Bronchial epithelial cell (primary cell): ENCODE results near the gene LCN1. TPM values are rescaled to one million over a fixed set of nuclear protein-coding genes. Genes with fewer than 3 reads are reported as not detected.

Experiments
- DNase-seq: peaks from one replicate; pipeline ENCODE4 v3.0.0-alpha.2; 2010; ENCODE audit warnings: low read depth
- FAIRE-seq: peaks from 2 replicates; lab custom pipeline; 2011; peaks lifted over from hg19 to GRCh38; lab: Jason Lieb, UNC
- H3K27me3 ChIP-seq: 2 replicates; pipeline ENCODE4 v1.5.1; 2011; ENCODE audit warnings: low read length; ENCODE audit not compliant: control insufficient read depth, insufficient read depth
- H3K36me3 ChIP-seq: 2 replicates; pipeline ENCODE4 v1.5.1; 2011; ENCODE audit warnings: low read length; ENCODE audit not compliant: control insufficient read depth, insufficient read depth
- H3K4me3 ChIP-seq: 2 replicates; pipeline ENCODE4 v1.5.1; 2011; ENCODE audit warnings: mild to moderate bottlenecking, low read depth, low read length, control low read depth
- CTCF ChIP-seq: IDR thresholded peaks from 2 replicates; pipeline ENCODE4 v1.5.1; 2011; ENCODE audit warnings: mild to moderate bottlenecking, moderate library complexity, low read length, control low read depth, inconsistent platforms; ENCODE audit not compliant: insufficient read depth, severe bottlenecking
- total RNA-seq: library from RNA; depleted of rRNA; stranded (reverse); fragments of >200 nt; gene quantifications from 2 replicates; pipeline ENCODE4 v1.2.1, GENCODE V29; 2014

The LCN1 gene
- total RNA-seq, 1 donor from 2014 or later, result not detected

DNA sequence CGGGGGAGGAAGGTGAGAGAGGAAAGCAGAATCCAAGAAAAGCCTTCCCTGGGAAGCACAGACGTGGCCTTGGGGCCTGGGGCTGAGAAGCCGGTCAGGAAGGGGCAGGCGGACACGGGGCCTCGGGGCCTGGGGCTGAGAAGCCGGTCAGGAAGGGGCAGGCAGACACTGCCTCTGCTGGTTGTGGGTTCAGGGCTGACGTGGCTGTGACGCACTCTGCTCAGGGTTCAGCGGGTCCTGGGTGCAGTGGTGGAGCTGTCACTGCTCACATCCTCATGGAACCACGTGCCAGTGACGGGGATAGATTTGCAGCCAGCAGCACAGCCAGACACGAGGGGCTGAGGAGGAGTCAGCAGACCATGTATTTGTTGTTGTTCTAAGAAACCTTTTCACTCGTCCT lies 53.1 kb downstream of the LCN1 start:
- no peak overlapping the region for H3K4me3 ChIP-seq
- no peaks in the 10 kb centered on the region for H3K36me3 ChIP-seq
- H3K27me3 ChIP-seq, result no peaks in the 10 kb centered on the region
- no peak for TF ChIP-seq CTCF
- no peak for FAIRE-seq
- no peak for DNase-seq

DNA sequence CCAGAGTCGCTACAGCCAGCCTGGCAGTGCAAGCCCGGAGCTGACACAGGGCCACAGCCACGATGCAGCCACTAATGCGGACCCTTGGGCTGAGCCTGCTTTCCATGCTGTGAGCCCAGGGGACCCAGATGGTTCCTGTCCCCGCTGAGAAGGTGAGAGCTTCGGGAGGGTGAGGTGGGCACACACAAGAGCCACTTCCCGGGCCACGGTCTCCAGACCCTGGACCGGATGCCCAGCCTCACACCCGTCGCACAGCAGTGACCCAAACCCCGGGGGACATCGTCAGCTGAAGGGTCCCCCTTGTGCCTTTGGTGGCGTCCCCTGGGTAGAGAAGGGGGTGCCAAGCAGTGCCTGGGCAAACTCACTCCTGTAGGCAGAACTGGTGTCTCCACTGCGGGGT lies 53.7 kb downstream of the LCN1 start:
- H3K27me3 ChIP-seq, result no peaks in the 10 kb centered on the region
- FAIRE-seq, result no peak

More for the DNA sequence above, 53.7 kb downstream of the LCN1 start:
- TF ChIP-seq CTCF, result no peak
- DNase-seq, result no peak
- H3K4me3 ChIP-seq, result no peak overlapping the region
- no peaks in the 10 kb centered on the region for H3K36me3 ChIP-seq

Other genes with a start within 250 kb of the LCN1 start
- 25.9 and 27.9 TPM in 2 replicates for gene PPP1R26, start 41.7 kb upstream of the LCN1 start, total RNA-seq
- 15.5 and 17.8 TPM in 2 replicates for gene MRPS2, start 20.8 kb upstream of the LCN1 start, total RNA-seq
- not detected in 2 replicates for gene OBP2A, start 24.7 kb downstream of the LCN1 start, total RNA-seq
- not detected in 2 replicates for gene PAEP, start 40.3 kb downstream of the LCN1 start, total RNA-seq
- not detected in 2 replicates for gene GLT6D1, start 118.1 kb downstream of the LCN1 start, total RNA-seq
- not detected in 2 replicates for gene LCN9, start 141.9 kb downstream of the LCN1 start, total RNA-seq
- gene SOHLH1, start 178.0 kb downstream of the LCN1 start, total RNA-seq, result not detected in 2 replicates
- gene KCNT1, start 180.7 kb downstream of the LCN1 start, total RNA-seq, result not detected in 2 replicates